Keratinocyte (primary cell): ENCODE results near the gene CD1B.

Source experiments
- CTCF ChIP-seq, 3 experiments: IDR thresholded peaks in 1 of 3; conservative IDR thresholded peaks in 1 of 3; optimal IDR thresholded peaks in 1 of 3; 2 replicates in 2 of 3; 3 replicates in 1 of 3; pipeline versions ENCODE3 to v1.5.1; 2011; ENCODE audit warnings: low read length in 3 of 3, mild to moderate bottlenecking in 3 of 3, moderate library complexity in 2 of 3, control low read depth in 1 of 3, inconsistent platforms in 1 of 3; ENCODE audit not compliant: insufficient read depth in 2 of 3; ENCODE audit errors: extremely low read depth in 1 of 3
- EZH2 ChIP-seq: IDR thresholded peaks from one replicate; pipeline ENCODE4 v1.6.1; 2012; ENCODE audit warnings: inconsistent platforms, mild to moderate bottlenecking, low read length, moderate library complexity

- TF ChIP-seq CTCF (optimal IDR thresholded peaks at IDR 0.05 in 1 of 3, IDR thresholded peaks at IDR 0.05 in 1 of 3, conservative IDR thresholded peaks at IDR 0.05 in 1 of 3; ENCODE audit: extremely low read depth in 1 of 3, insufficient read depth in 2 of 3, low read length in 3 of 3) (no peak), EZH2 (no peak)
Observed at GRCh38 chr1:158324395-158324794, 6.9 kb downstream of the CD1B start.
